ENCODE measurements around the gene ABLIM2.

- TF ChIP-seq CTCF (IDR thresholded peaks at IDR 0.05 in 4 of 5, conservative IDR thresholded peaks at IDR 0.05 in 1 of 5) (no peak), POLR2A (IDR thresholded peaks at IDR 0.05) (no peak)
Observed at GRCh38 chr4:8102831-8103230, 55.8 kb downstream of the ABLIM2 start.

All from gastrocnemius medialis (tissue), 4 donors.